CD14-positive monocyte (primary cell): ENCODE results near the gene TBC1D19. TPM values are rescaled to one million over a fixed set of nuclear protein-coding genes. Genes with fewer than 3 reads are reported as not detected.

Experiments
- DNase-seq, 3 donors: peaks; one replicate each; pipeline ENCODE4 v3.0.0-alpha.2; 2011 to 2022
- H2AFZ ChIP-seq: 2 replicates; pipeline ENCODE4 v1.6.0; 2012; ENCODE audit warnings: mild to moderate bottlenecking, low read depth, low read length, inconsistent platforms; ENCODE audit not compliant: insufficient read depth, poor library complexity, severe bottlenecking
- H3K27ac ChIP-seq, 2 donors: 1 replicate in 1 of 2; 2 replicates in 1 of 2; pipeline ENCODE4 v1.5.1; 2012 to 2013; ENCODE audit warnings: low read length in 2 of 2, control low read depth in 1 of 2, inconsistent platforms in 1 of 2, low read depth in 1 of 2, mild to moderate bottlenecking in 1 of 2
- H3K27me3 ChIP-seq, 2 donors: one replicate each; pipeline versions ENCODE4 v1.6.0 to v1.6.1; 2011 to 2013; ENCODE audit warnings: low read length in 2 of 2; ENCODE audit not compliant: control insufficient read depth in 2 of 2, insufficient read depth in 2 of 2
- H3K36me3 ChIP-seq, 2 donors: replicated peaks in 1 of 2; 1 replicate in 1 of 2; 2 replicates in 1 of 2; pipeline versions ENCODE4 v1.5.1 to v1.6.1; 2012 to 2013; ENCODE audit warnings: low read length in 2 of 2, control low read depth in 1 of 2, inconsistent platforms in 1 of 2, mild to moderate bottlenecking in 1 of 2; ENCODE audit not compliant: insufficient read depth in 2 of 2, control insufficient read depth in 1 of 2
- H3K4me1 ChIP-seq, 2 donors: 1 replicate in 1 of 2; 2 replicates in 1 of 2; pipeline versions ENCODE4 v1.5.1 to v1.6.1; 2012 to 2013; ENCODE audit warnings: low read length in 2 of 2, control low read depth in 1 of 2, inconsistent platforms in 1 of 2, mild to moderate bottlenecking in 1 of 2, moderate library complexity in 1 of 2; ENCODE audit not compliant: insufficient read depth in 2 of 2, control insufficient read depth in 1 of 2
- H3K4me2 ChIP-seq: replicated peaks from 2 replicates; pipeline ENCODE3; 2012; ENCODE audit warnings: low read length, moderate library complexity, mild to moderate bottlenecking; ENCODE audit not compliant: poor library complexity, severe bottlenecking; ENCODE audit errors: extremely low read depth
- H3K4me3 ChIP-seq, 3 experiments: fragments of 200-600 bp in 1 of 3; sonication (generic) in 1 of 3; replicated peaks in 1 of 3; 1 replicate in 2 of 3; 2 replicates in 1 of 3; pipeline ENCODE4 v1.5.1; 2011 to 2013; ENCODE audit warnings: low read length in 3 of 3, mild to moderate bottlenecking in 3 of 3, control low read depth in 2 of 3, low read depth in 2 of 3, inconsistent platforms in 1 of 3, moderate library complexity in 1 of 3
- H3K79me2 ChIP-seq: 2 replicates; pipeline ENCODE4 v1.6.0; 2012; ENCODE audit warnings: mild to moderate bottlenecking, control low read depth, inconsistent platforms, low read length, moderate library complexity; ENCODE audit not compliant: insufficient read depth
- H3K9ac ChIP-seq: 2 replicates; pipeline ENCODE4 v1.6.0; 2017; ENCODE audit warnings: low read length, mild to moderate bottlenecking; ENCODE audit not compliant: insufficient read depth, poor library complexity, severe bottlenecking
- H3K9me3 ChIP-seq, 2 donors: replicated peaks in 1 of 2; 1 replicate in 1 of 2; 2 replicates in 1 of 2; pipeline versions ENCODE4 v1.5.1 to v1.6.1; 2012 to 2013; ENCODE audit warnings: low read length in 2 of 2, control low read depth in 1 of 2; ENCODE audit not compliant: control insufficient read depth in 1 of 2, insufficient read depth in 1 of 2
- H4K20me1 ChIP-seq: 2 replicates; pipeline ENCODE4 v1.6.0; 2012; ENCODE audit warnings: mild to moderate bottlenecking, low read length, control low read depth, moderate library complexity; ENCODE audit not compliant: insufficient read depth
- H3K27ac Mint-ChIP-seq, 7 donors: one replicate each; pipeline ENCODE4 v1.8.0; 2020; ENCODE audit warnings: mild to moderate bottlenecking in 7 of 7, mixed read lengths in 7 of 7, moderate library complexity in 6 of 7, inconsistent platforms in 2 of 7
- H3K27me3 Mint-ChIP-seq, 3 donors: one replicate each; pipeline ENCODE4 v1.8.0; 2021 to 2022; ENCODE audit warnings: low read depth in 3 of 3, mild to moderate bottlenecking in 3 of 3, mixed read lengths in 3 of 3, moderate library complexity in 3 of 3, inconsistent platforms in 1 of 3
- H3K36me3 Mint-ChIP-seq, 2 donors: one replicate each; pipeline ENCODE4 v1.8.0; 2020; ENCODE audit warnings: mixed read lengths in 2 of 2, inconsistent platforms in 1 of 2, mild to moderate bottlenecking in 1 of 2
- H3K4me1 Mint-ChIP-seq: one replicate; pipeline ENCODE4 v1.8.0; 2020; ENCODE audit warnings: mild to moderate bottlenecking, mixed read lengths
- H3K4me3 Mint-ChIP-seq, 2 donors: one replicate each; pipeline ENCODE4 v1.8.0; 2020; ENCODE audit warnings: mild to moderate bottlenecking in 2 of 2, mixed read lengths in 2 of 2, moderate library complexity in 1 of 2
- H3K9me3 Mint-ChIP-seq, 7 donors: one replicate each; pipeline ENCODE4 v1.8.0; 2020 to 2022; ENCODE audit warnings: mixed read lengths in 7 of 7, mild to moderate bottlenecking in 6 of 7, moderate library complexity in 6 of 7, inconsistent platforms in 2 of 7
- CTCF ChIP-seq: fragments of 200-600 bp; IDR thresholded peaks from one replicate; pipeline ENCODE4 v1.8.0; 2022; ENCODE audit warnings: antibody characterized with exemption, mild to moderate bottlenecking
- WGBS: methylation state at CpG from one replicate; pipeline ENCODE4 v1.1.5; 2013; ENCODE audit warnings: missing lambda C conversion rate; ENCODE audit not compliant: insufficient coverage; 5-methylcytosine and 5-hydroxymethylcytosine counted together
- intact Hi-C, 2 donors: fragments of 100-400 bp; cut with micrococcal nuclease; formaldehyde crosslinking; loops; one replicate each; pipeline versions ENCODE4 v1.15.0 to v1.15.1; 2023
- polyA plus RNA-seq, 3 donors: library from polyadenylated mRNA; depleted of rRNA in 1 of 3; unstranded in 2 of 3; stranded (reverse) in 1 of 3; fragments of 300-500 nt in 2 of 3; fragments of >200 nt in 1 of 3; fragmentation: Illumina TruSeq in 2 of 3; gene quantifications; 1 replicate in 2 of 3; 2 replicates in 1 of 3; pipeline ENCODE4 v1.2.3, GENCODE V29; 2012 to 2021

The TBC1D19 gene
- polyA plus RNA-seq, 3 donors, result 0.19 to 0.84 (median 0.33) TPM

GRCh38 chr4:26715636-26716242, 131.9 kb downstream of the TBC1D19 start:
- no peak overlapping the region for H3K27ac ChIP-seq
- no peaks in the 10 kb centered on the region for H3K36me3 Mint-ChIP-seq

GRCh38 chr4:26717332-26717731, 133.4 kb downstream of the TBC1D19 start:
- no peak overlapping the region for H3K9ac ChIP-seq
- no peak overlapping the region for H2AFZ ChIP-seq
- H4K20me1 ChIP-seq, result no peaks in the 10 kb centered on the region
- no peaks in the 10 kb centered on the region for H3K79me2 ChIP-seq
- Mint-ChIP-seq H3K4me3 (no peak overlapping the region), H3K27ac (peak overlapping the region in 2 of 7 donors; percentile 46 to 49), H3K36me3 (no peaks in the 10 kb centered on the region), H3K9me3 (no peaks in the 10 kb centered on the region), H3K27me3 (peaks cover 0 to 2% (median 0%) of the 10 kb centered on the region in 3 donors), H3K4me1 (peaks cover 7% of the 10 kb centered on the region)
- H3K4me1 ChIP-seq, result no peaks in the 10 kb centered on the region
- 43% methylated on average over 1 of the region's 2 CpGs for WGBS
- no peaks in the 10 kb centered on the region for H3K36me3 ChIP-seq
- no peak overlapping the region for H3K27ac ChIP-seq
- peak in 1 of 3 donors; percentile 13 for DNase-seq
- no peaks in the 10 kb centered on the region for H3K9me3 ChIP-seq
- H3K27me3 ChIP-seq, result no peaks in the 10 kb centered on the region
- intact Hi-C loops, result no loop called here
- H3K4me3 ChIP-seq, result no peak overlapping the region
- TF ChIP-seq CTCF, result no peak
- H3K4me2 ChIP-seq, result no peak overlapping the region

More at GRCh38 chr4:26715636-26716242, 131.9 kb downstream of the TBC1D19 start:
- no peaks in the 10 kb centered on the region for H3K79me2 ChIP-seq
- intact Hi-C loops, result no loop called here
- H3K4me3 ChIP-seq, result no peak overlapping the region
- Mint-ChIP-seq H3K27ac (no peak overlapping the region), H3K27me3 (peaks cover 0 to 2% (median 0%) of the 10 kb centered on the region in 3 donors), H3K4me3 (no peak overlapping the region), H3K9me3 (peaks cover 0 to under 1% (median 0%) of the 10 kb centered on the region in 7 donors), H3K4me1 (peaks cover 7% of the 10 kb centered on the region)
- no peak for DNase-seq
- H3K9me3 ChIP-seq, result no peaks in the 10 kb centered on the region
- no peaks in the 10 kb centered on the region for H3K36me3 ChIP-seq
- no peak for TF ChIP-seq CTCF
- H2AFZ ChIP-seq, result no peak overlapping the region
- H4K20me1 ChIP-seq, result no peaks in the 10 kb centered on the region
- H3K9ac ChIP-seq, result no peak overlapping the region
- H3K27me3 ChIP-seq, result no peaks in the 10 kb centered on the region
- no peak overlapping the region for H3K4me2 ChIP-seq
- H3K4me1 ChIP-seq, result no peaks in the 10 kb centered on the region
- WGBS, result 100% methylated on average over 1 of the region's 1 CpG
